ENCODE results near the gene DDAH1.
A peak's percentile ranks its signal among the peaks of the same experiment; 100 is the strongest.

DDAH1 gene

DNA sequence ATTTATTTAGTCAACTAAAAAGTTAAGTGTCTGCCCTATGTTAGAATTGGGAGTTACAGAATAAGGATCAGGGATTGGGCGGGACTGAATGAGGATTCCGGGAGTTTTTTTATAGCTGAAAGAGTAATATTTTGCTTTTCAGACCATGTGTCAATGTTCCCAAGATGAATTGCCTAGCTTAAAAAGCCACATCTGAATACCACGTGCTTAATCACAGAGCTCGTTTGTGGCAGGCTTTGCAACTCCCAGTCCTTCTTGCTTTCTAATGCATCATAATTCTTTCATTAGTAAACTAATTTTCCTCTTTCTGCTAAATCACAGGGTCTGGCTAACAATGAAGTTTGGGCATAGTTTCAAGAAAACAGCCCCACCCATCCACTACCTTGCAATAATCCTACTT lies 184.3 kb downstream of the DDAH1 start:
- Histone ChIP-seq H3K4me3 (ENCODE audit: low read length in 2 of 2) (no peak overlapping the region), H3K27ac (ENCODE audit: low read depth in 2 of 2, low read length in 2 of 2) (no peak overlapping the region), H3K27me3 (ENCODE audit: control insufficient read depth in 2 of 2, insufficient read depth in 2 of 2, low read length in 2 of 2) (no peaks in the 10 kb centered on the region), H3K9ac (ENCODE audit: low read depth in 1 of 2, low read length in 2 of 2) (no peak overlapping the region), H3K36me3 (ENCODE audit: control insufficient read depth in 2 of 2, insufficient read depth in 2 of 2, low read length in 2 of 2) (no peaks in the 10 kb centered on the region), H3K4me1 (ENCODE audit: control insufficient read depth in 2 of 2, insufficient read depth in 2 of 2, low read length in 2 of 2) (peaks cover 5 to 29% of the 10 kb centered on the region in 2 donors), H3K9me3 (ENCODE audit: control insufficient read depth in 2 of 2, low read length in 2 of 2) (no peaks in the 10 kb centered on the region)

GRCh38 chr1:85279458-85280080 lies 185.4 kb downstream of the DDAH1 start:
- H3K27me3 ChIP-seq (ENCODE audit: control insufficient read depth in 2 of 2, insufficient read depth in 2 of 2, low read length in 2 of 2): no peaks in the 10 kb centered on the region
- H3K36me3 ChIP-seq (ENCODE audit: control insufficient read depth in 2 of 2, insufficient read depth in 2 of 2, low read length in 2 of 2): no peaks in the 10 kb centered on the region
- peak overlapping the region; percentile 3 to 78 for H3K9ac ChIP-seq (ENCODE audit: low read depth in 1 of 2, low read length in 2 of 2)
- H3K4me3 ChIP-seq (ENCODE audit: low read length in 2 of 2): peak overlapping the region in 1 of 2 donors; percentile 44
- H3K4me1 ChIP-seq (ENCODE audit: control insufficient read depth in 2 of 2, insufficient read depth in 2 of 2, low read length in 2 of 2): peaks cover 7 to 36% of the 10 kb centered on the region in 2 donors
- peak overlapping the region; percentile 70 to 95 for H3K27ac ChIP-seq (ENCODE audit: low read depth in 2 of 2, low read length in 2 of 2)
- H3K9me3 ChIP-seq (ENCODE audit: control insufficient read depth in 2 of 2, low read length in 2 of 2): no peaks in the 10 kb centered on the region

DNA sequence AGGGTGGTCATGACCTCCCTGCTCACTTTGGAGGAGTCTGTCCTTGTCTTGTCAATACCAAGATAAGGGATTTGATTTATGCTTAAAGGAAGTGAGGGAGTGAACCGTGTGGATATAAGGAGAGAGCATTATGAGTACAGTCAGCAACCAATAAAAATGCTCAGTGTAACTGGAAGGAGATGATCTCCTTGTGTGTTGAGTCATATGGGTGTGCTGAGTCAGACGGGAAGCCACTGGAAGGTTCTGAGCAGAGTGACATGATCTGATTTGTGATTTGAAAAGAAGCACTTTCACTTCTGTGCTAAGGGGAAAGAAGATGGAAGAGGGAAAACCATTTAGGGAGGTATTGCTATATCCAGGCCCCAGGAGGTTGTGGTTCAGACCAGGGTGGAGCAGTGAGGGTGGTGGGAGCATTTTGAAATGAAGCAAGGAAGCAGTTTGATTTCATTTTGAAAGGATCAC lies 186.1 kb downstream of the DDAH1 start:
- Histone ChIP-seq H3K9me3 (ENCODE audit: control insufficient read depth in 2 of 2, low read length in 2 of 2) (no peaks in the 10 kb centered on the region), H3K27me3 (ENCODE audit: control insufficient read depth in 2 of 2, insufficient read depth in 2 of 2, low read length in 2 of 2) (no peaks in the 10 kb centered on the region), H3K9ac (ENCODE audit: low read depth in 1 of 2, low read length in 2 of 2) (peak overlapping the region in 1 of 2 donors; percentile 78), H3K36me3 (ENCODE audit: control insufficient read depth in 2 of 2, insufficient read depth in 2 of 2, low read length in 2 of 2) (peaks cover 0 to 1% of the 10 kb centered on the region in 2 donors), H3K4me3 (ENCODE audit: low read length in 2 of 2) (peak overlapping the region in 1 of 2 donors; percentile 44), H3K4me1 (ENCODE audit: control insufficient read depth in 2 of 2, insufficient read depth in 2 of 2, low read length in 2 of 2) (peaks cover 13 to 41% of the 10 kb centered on the region in 2 donors), H3K27ac (ENCODE audit: low read depth in 2 of 2, low read length in 2 of 2) (peak overlapping the region; percentile 70 to 95)

DNA sequence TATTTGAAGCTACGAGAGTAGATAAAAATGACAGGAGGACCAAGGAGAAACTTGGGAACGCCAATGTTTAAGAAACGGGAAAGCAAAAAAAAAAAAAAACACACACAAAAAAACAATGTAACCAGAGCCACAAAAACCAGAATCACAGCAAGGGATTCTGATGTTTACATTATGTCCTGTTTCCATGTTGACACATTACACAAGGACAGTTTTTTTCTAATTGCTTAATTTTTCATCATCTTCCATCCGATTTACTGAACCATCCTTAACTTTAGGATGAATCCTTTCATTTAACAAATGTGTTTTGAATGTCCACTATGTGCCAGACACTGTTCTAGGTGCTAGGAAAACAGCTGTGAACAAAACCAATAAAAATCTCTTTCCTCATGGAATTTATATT lies 187.2 kb downstream of the DDAH1 start:
- no peaks in the 10 kb centered on the region for H3K27me3 ChIP-seq (ENCODE audit: control insufficient read depth in 2 of 2, insufficient read depth in 2 of 2, low read length in 2 of 2)
- no peak overlapping the region for H3K4me3 ChIP-seq (ENCODE audit: low read length in 2 of 2)
- peaks cover 0 to 2% of the 10 kb centered on the region in 2 donors for H3K36me3 ChIP-seq (ENCODE audit: control insufficient read depth in 2 of 2, insufficient read depth in 2 of 2, low read length in 2 of 2)
- no peak overlapping the region for H3K9ac ChIP-seq (ENCODE audit: low read depth in 1 of 2, low read length in 2 of 2)
- H3K9me3 ChIP-seq (ENCODE audit: control insufficient read depth in 2 of 2, low read length in 2 of 2): no peaks in the 10 kb centered on the region
- H3K27ac ChIP-seq (ENCODE audit: low read depth in 2 of 2, low read length in 2 of 2): peak overlapping the region in 1 of 2 donors; percentile 100
- H3K4me1 ChIP-seq (ENCODE audit: control insufficient read depth in 2 of 2, insufficient read depth in 2 of 2, low read length in 2 of 2): peaks cover 19 to 43% of the 10 kb centered on the region in 2 donors

GRCh38 chr1:85276978-85277639 lies 187.8 kb downstream of the DDAH1 start:
- Histone ChIP-seq H3K9ac (ENCODE audit: low read depth in 1 of 2, low read length in 2 of 2) (peak overlapping the region; percentile 48 to 75), H3K27ac (ENCODE audit: low read depth in 2 of 2, low read length in 2 of 2) (peak overlapping the region; percentile 99 to 100), H3K9me3 (ENCODE audit: control insufficient read depth in 2 of 2, low read length in 2 of 2) (no peaks in the 10 kb centered on the region), H3K36me3 (ENCODE audit: control insufficient read depth in 2 of 2, insufficient read depth in 2 of 2, low read length in 2 of 2) (peaks cover 0 to 5% of the 10 kb centered on the region in 2 donors), H3K27me3 (ENCODE audit: control insufficient read depth in 2 of 2, insufficient read depth in 2 of 2, low read length in 2 of 2) (no peaks in the 10 kb centered on the region), H3K4me1 (ENCODE audit: control insufficient read depth in 2 of 2, insufficient read depth in 2 of 2, low read length in 2 of 2) (peaks cover 19 to 43% of the 10 kb centered on the region in 2 donors), H3K4me3 (ENCODE audit: low read length in 2 of 2) (peak overlapping the region; percentile 65 to 99)

- peak within 1 kb of the TSS; percentile 99 to 100 for H3K27ac ChIP-seq (ENCODE audit: low read depth in 2 of 2, low read length in 2 of 2)
- peak within 1 kb of the TSS; percentile 96 to 99 for H3K4me3 ChIP-seq (ENCODE audit: low read length in 2 of 2)
- H3K36me3 ChIP-seq (ENCODE audit: control insufficient read depth in 2 of 2, insufficient read depth in 2 of 2, low read length in 2 of 2): peaks cover 3 to 7% of the 10 kb centered on the region in 2 donors
- H3K9me3 ChIP-seq (ENCODE audit: control insufficient read depth in 2 of 2, low read length in 2 of 2): no peaks in the 10 kb centered on the region
- H3K9ac ChIP-seq (ENCODE audit: low read depth in 1 of 2, low read length in 2 of 2): peak within 1 kb of the TSS; percentile 96 to 99
- peaks cover 19 to 49% of the 10 kb centered on the region in 2 donors for H3K4me1 ChIP-seq (ENCODE audit: control insufficient read depth in 2 of 2, insufficient read depth in 2 of 2, low read length in 2 of 2)
- H3K27me3 ChIP-seq (ENCODE audit: control insufficient read depth in 2 of 2, insufficient read depth in 2 of 2, low read length in 2 of 2): no peaks in the 10 kb centered on the region
These were observed 188.6 kb downstream of the DDAH1 start, which contains the start of gene BCL10 for GRCh38 chr1:85276215-85276977. BCL10 (minus strand) TSS chr1:85276632; CDS start chr1:85276352, 280 bp downstream.

GRCh38 chr1:85275701-85276214 lies 189.2 kb downstream of the DDAH1 start:
- H3K27me3 ChIP-seq (ENCODE audit: control insufficient read depth in 2 of 2, insufficient read depth in 2 of 2, low read length in 2 of 2): no peaks in the 10 kb centered on the region
- H3K4me1 ChIP-seq (ENCODE audit: control insufficient read depth in 2 of 2, insufficient read depth in 2 of 2, low read length in 2 of 2): peaks cover 19 to 52% of the 10 kb centered on the region in 2 donors
- peaks cover 10 to 11% of the 10 kb centered on the region in 2 donors for H3K36me3 ChIP-seq (ENCODE audit: control insufficient read depth in 2 of 2, insufficient read depth in 2 of 2, low read length in 2 of 2)
- peak overlapping the region; percentile 99 to 100 for H3K27ac ChIP-seq (ENCODE audit: low read depth in 2 of 2, low read length in 2 of 2)
- no peaks in the 10 kb centered on the region for H3K9me3 ChIP-seq (ENCODE audit: control insufficient read depth in 2 of 2, low read length in 2 of 2)
- H3K4me3 ChIP-seq (ENCODE audit: low read length in 2 of 2): peak overlapping the region; percentile 96 to 99
- H3K9ac ChIP-seq (ENCODE audit: low read depth in 1 of 2, low read length in 2 of 2): peak overlapping the region; percentile 96 to 99

DNA sequence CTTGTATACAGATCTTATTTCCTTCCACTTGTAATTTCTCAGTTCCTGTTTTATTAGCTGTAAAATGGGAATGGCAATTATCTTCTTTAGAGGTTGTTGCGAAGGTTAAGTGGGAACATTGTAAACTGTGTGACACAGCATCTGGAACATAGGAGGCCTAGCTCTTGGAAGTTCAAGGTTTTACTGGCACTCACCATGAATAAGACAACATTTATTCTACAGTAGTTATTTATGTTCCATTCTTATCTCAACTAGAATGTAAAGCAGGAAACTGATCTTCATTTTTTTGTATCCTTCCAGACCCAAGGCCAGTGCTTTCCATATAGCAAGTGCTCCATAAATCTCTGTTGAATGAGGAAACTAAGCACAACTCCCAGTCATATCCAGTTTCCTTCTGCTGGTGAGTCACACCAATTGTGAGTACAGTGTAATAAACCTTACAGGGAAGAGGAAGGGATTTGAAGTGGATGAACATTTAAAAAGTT lies 189.9 kb downstream of the DDAH1 start:
- H3K4me1 ChIP-seq (ENCODE audit: control insufficient read depth in 2 of 2, insufficient read depth in 2 of 2, low read length in 2 of 2): peaks cover 23 to 54% of the 10 kb centered on the region in 2 donors
- peak overlapping the region; percentile 99 to 100 for H3K27ac ChIP-seq (ENCODE audit: low read depth in 2 of 2, low read length in 2 of 2)
- peak overlapping the region; percentile 96 to 99 for H3K4me3 ChIP-seq (ENCODE audit: low read length in 2 of 2)
- H3K36me3 ChIP-seq (ENCODE audit: control insufficient read depth in 2 of 2, insufficient read depth in 2 of 2, low read length in 2 of 2): peaks cover 16 to 17% of the 10 kb centered on the region in 2 donors
- H3K9ac ChIP-seq (ENCODE audit: low read depth in 1 of 2, low read length in 2 of 2): peak overlapping the region; percentile 34 to 96
- no peaks in the 10 kb centered on the region for H3K27me3 ChIP-seq (ENCODE audit: control insufficient read depth in 2 of 2, insufficient read depth in 2 of 2, low read length in 2 of 2)
- no peaks in the 10 kb centered on the region for H3K9me3 ChIP-seq (ENCODE audit: control insufficient read depth in 2 of 2, low read length in 2 of 2)

GRCh38 chr1:85273397-85273796 lies 191.6 kb downstream of the DDAH1 start:
- no peaks in the 10 kb centered on the region for H3K27me3 ChIP-seq (ENCODE audit: control insufficient read depth in 2 of 2, insufficient read depth in 2 of 2, low read length in 2 of 2)
- no peaks in the 10 kb centered on the region for H3K9me3 ChIP-seq (ENCODE audit: control insufficient read depth in 2 of 2, low read length in 2 of 2)
- no peak overlapping the region for H3K27ac ChIP-seq (ENCODE audit: low read depth in 2 of 2, low read length in 2 of 2)
- H3K4me3 ChIP-seq (ENCODE audit: low read length in 2 of 2): peak overlapping the region in 1 of 2 donors; percentile 99
- peaks cover 29 to 32% of the 10 kb centered on the region in 2 donors for H3K36me3 ChIP-seq (ENCODE audit: control insufficient read depth in 2 of 2, insufficient read depth in 2 of 2, low read length in 2 of 2)
- H3K4me1 ChIP-seq (ENCODE audit: control insufficient read depth in 2 of 2, insufficient read depth in 2 of 2, low read length in 2 of 2): peaks cover 27 to 51% of the 10 kb centered on the region in 2 donors
- peak overlapping the region in 1 of 2 donors; percentile 53 for H3K9ac ChIP-seq (ENCODE audit: low read depth in 1 of 2, low read length in 2 of 2)
